Ovary (tissue), 9 donors: ENCODE measurements around the gene BCORL1. TPM values are rescaled to one million over a fixed set of nuclear protein-coding genes. Genes with fewer than 3 reads are reported as not detected.

ENCODE experiments used
- DNase-seq, 5 donors: peaks; one replicate each; pipeline ENCODE4 v3.0.0-alpha.2; 2019 to 2020
- H3K27ac ChIP-seq, 2 donors: fragments of 200-600 bp; one replicate each; pipeline versions ENCODE4 v1.5.1 to v1.8.0; 2019 to 2022
- H3K27me3 ChIP-seq: fragments of 200-600 bp; one replicate; pipeline ENCODE4 v1.8.0; 2022
- H3K36me3 ChIP-seq: fragments of 200-600 bp; sonication (generic); one replicate; pipeline ENCODE4 v1.5.1; 2019
- H3K4me1 ChIP-seq: one replicate; pipeline ENCODE4 v1.8.1; 2013; ENCODE audit warnings: mild to moderate bottlenecking, moderate library complexity; ENCODE audit not compliant: insufficient read depth
- H3K4me3 ChIP-seq: fragments of 200-600 bp; sonication (generic); one replicate; pipeline ENCODE4 v1.5.1; 2017
- H3K9me3 ChIP-seq, 2 donors: fragments of 200-600 bp in 1 of 2; sonication (generic) in 1 of 2; one replicate each; pipeline versions ENCODE4 v1.5.1 to v1.8.1; 2013 to 2019; ENCODE audit warnings: mild to moderate bottlenecking in 1 of 2, moderate library complexity in 1 of 2
- CTCF ChIP-seq, 3 donors: fragments of 450-650 bp in 2 of 3; fragments of 200-600 bp in 1 of 3; IDR thresholded peaks; one replicate each; pipeline versions ENCODE4 v1.5.1 to v1.8.0; 2016 to 2022; ENCODE audit warnings: antibody characterized with exemption in 3 of 3, mild to moderate bottlenecking in 1 of 3
- EP300 ChIP-seq: sonication (generic); formaldehyde crosslinking; IDR thresholded peaks from one replicate; pipeline ENCODE4 v1.6.1; 2017; ENCODE audit warnings: antibody characterized with exemption
- POLR2A ChIP-seq: fragments of 450-650 bp; IDR thresholded peaks from one replicate; pipeline ENCODE4 v1.6.1; 2017; ENCODE audit warnings: antibody characterized with exemption, mild to moderate bottlenecking, moderate library complexity
- WGBS, 3 donors: extraction: QIAGEN DNeasy Blood & Tissue Kit in 1 of 3; methylation state at CpG; one replicate each; pipeline versions ENCODE4 v1.1.5 to v1.1.7; 2013 to 2017; 5-methylcytosine and 5-hydroxymethylcytosine counted together
- intact Hi-C, 4 donors: fragments of 100-400 bp; cut with DNase I; formaldehyde crosslinking; loops; one replicate each; pipeline versions ENCODE4 v1.11.0 to v1.15.1; 2022 to 2023
- polyA plus RNA-seq, 2 donors: library from polyadenylated mRNA; stranded (reverse); fragments of 200-250 nt in 1 of 2; fragments of 350-450 nt in 1 of 2; fragmentation: Illumina TruSeq in 1 of 2; extraction: RNeasy Lipid Tissue Mini Kit (QIAGEN cat#74804) in 1 of 2; gene quantifications; one replicate each; pipeline ENCODE4 v1.2.3, GENCODE V29; 2013 to 2014
- total RNA-seq, 7 donors: library from RNA; depleted of rRNA in 2 of 7; stranded (reverse); fragments of >200 nt in 2 of 7; fragmentation: NEBNext Ultra II Directional in 3 of 7; extraction: Animal tissue kit (Norgen Biotek cat#: 25700) in 3 of 7; gene quantifications; one replicate each; pipeline versions ENCODE4 v1.1.0 to v1.2.4, GENCODE V29; 2016 to 2023
- donor health status: DM: no; HTN: no; CAD: no; lungs with moderate emphysema.
- donor health status: DM: no; HTN: no; CAD: no.
- donor health status: Bipolar disorder and iron deficiency.
- donor health status: DM: yes; HTN: yes; CAD: no.
- donor health status: DM: no; HTN: no; CAD: no.
- donor health status: DM: yes; HTN: yes; CAD: no.

Gene BCORL1
- total and polyA plus RNA-seq, 9 donors, result 3.3 to 45.1 (median 19.3) TPM

DNA sequence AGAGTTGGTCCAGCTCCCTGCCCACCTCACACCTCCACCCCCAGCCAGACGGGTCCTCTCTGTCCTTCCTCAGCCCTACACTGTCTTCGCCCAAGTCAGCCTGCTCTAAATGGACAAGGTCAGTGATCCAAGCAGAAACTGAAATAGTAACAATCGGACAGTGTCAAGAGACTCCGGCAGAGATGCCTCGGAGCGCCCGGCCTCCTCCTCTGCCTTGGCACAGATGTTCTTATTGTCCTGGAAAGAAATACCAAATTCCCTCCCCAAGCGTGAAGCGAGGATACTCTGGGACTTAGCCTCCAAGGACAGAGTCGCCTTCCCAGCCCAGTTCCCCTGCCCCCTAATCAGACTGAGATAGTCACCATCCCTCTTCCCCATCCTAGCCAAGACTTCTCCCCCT lies 48.0 kb upstream of the BCORL1 start:
- intact Hi-C loops, result loop anchor here in 1 of 4 donors (10.0 kb wide), 1 partner anchor 80 kb away; no protein-coding TSS in a partner anchor
- TF ChIP-seq POLR2A (no peak), EP300 (no peak), CTCF (IDR thresholded peaks at IDR 0.05) (no peak)

DNA sequence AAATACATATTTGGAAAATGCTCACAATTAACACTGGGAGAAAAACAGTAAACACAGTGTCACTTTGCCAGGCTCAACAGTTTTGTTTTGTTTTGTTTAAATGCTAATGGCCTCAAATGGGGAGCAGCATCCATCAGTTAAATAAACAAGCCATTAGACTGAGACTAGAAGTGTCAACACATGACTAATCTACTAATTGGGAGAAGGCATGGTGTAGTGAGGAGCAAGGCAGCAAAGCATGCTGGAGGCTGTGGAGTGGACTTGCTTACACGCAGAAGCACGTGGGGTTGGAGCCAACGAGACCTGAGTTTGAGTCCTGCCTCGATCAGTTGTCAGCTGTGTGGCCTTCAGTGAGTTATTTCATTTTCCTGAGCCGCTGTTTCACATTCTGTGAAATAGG lies 47.5 kb upstream of the BCORL1 start:
- no peaks in the 10 kb centered on the region for H3K4me1 ChIP-seq
- H3K4me3 ChIP-seq, result no peak overlapping the region
- no peak for DNase-seq
- H3K36me3 ChIP-seq, result no peaks in the 10 kb centered on the region
- intact Hi-C loops, result loop anchor here in 1 of 4 donors (10.0 kb wide), 1 partner anchor 80 kb away; no protein-coding TSS in a partner anchor
- no peaks in the 10 kb centered on the region for H3K9me3 ChIP-seq
- H3K27ac ChIP-seq, result no peak overlapping the region
- TF ChIP-seq POLR2A, result no peak
- no peak for TF ChIP-seq CTCF (IDR thresholded peaks at IDR 0.05)
- TF ChIP-seq EP300, result no peak
- no peaks in the 10 kb centered on the region for H3K27me3 ChIP-seq
- WGBS, 3 donors, result 68 to 70% (median 68%) methylated on average over 5 of the region's 5 CpGs

More for the DNA sequence above, 48.0 kb upstream of the BCORL1 start:
- DNase-seq, result no peak
- Histone ChIP-seq H3K9me3 (no peaks in the 10 kb centered on the region), H3K27me3 (no peaks in the 10 kb centered on the region), H3K4me3 (no peak overlapping the region), H3K4me1 (no peaks in the 10 kb centered on the region), H3K36me3 (no peaks in the 10 kb centered on the region), H3K27ac (no peak overlapping the region)
- WGBS, 3 donors, result 39 to 56% (median 49%) methylated on average over 10 of the region's 10 CpGs

GRCh38 chrX:129938081-129938480 lies 44.4 kb upstream of the BCORL1 start:
- no peak overlapping the region for H3K4me3 ChIP-seq
- no peaks in the 10 kb centered on the region for H3K36me3 ChIP-seq
- H3K27ac ChIP-seq, result no peak overlapping the region
- no peaks in the 10 kb centered on the region for H3K27me3 ChIP-seq
- WGBS, 3 donors, result 42 to 52% (median 43%) methylated on average over 4 of the region's 4 CpGs
- intact Hi-C loops, result loop anchor here in 1 of 4 donors (10.0 kb wide), 1 partner anchor 77 kb away; no protein-coding TSS in a partner anchor
- H3K9me3 ChIP-seq, result no peaks in the 10 kb centered on the region
- no peak for DNase-seq
- no peaks in the 10 kb centered on the region for H3K4me1 ChIP-seq
- TF ChIP-seq CTCF (IDR thresholded peaks at IDR 0.05) (no peak), POLR2A (no peak)

- H3K4me1 ChIP-seq, result no peaks in the 10 kb centered on the region
- no peaks in the 10 kb centered on the region for H3K9me3 ChIP-seq
- DNase-seq, result no peak
- TF ChIP-seq POLR2A, result no peak
- intact Hi-C loops, result loop anchor here in 1 of 4 donors (10.0 kb wide), 1 partner anchor 75 kb away; no protein-coding TSS in a partner anchor
- no peaks in the 10 kb centered on the region for H3K27me3 ChIP-seq
- 39 to 43% (median 41%) methylated on average over 8 of the region's 8 CpGs for WGBS, 3 donors
- no peak overlapping the region for H3K27ac ChIP-seq
- H3K4me3 ChIP-seq, result no peak overlapping the region
- H3K36me3 ChIP-seq, result no peaks in the 10 kb centered on the region
These were observed 42.4 kb upstream of the BCORL1 start for GRCh38 chrX:129939986-129940385.

- intact Hi-C loops, result no loop called here
- no peaks in the 10 kb centered on the region for H3K4me1 ChIP-seq
- H3K27ac ChIP-seq, result no peak overlapping the region
- no peak for DNase-seq
- no peak overlapping the region for H3K4me3 ChIP-seq
- 69 to 80% (median 69%) methylated on average over 2 of the region's 2 CpGs for WGBS, 3 donors
- TF ChIP-seq CTCF (IDR thresholded peaks at IDR 0.05) (no peak), POLR2A (no peak), EP300 (no peak)
- no peaks in the 10 kb centered on the region for H3K27me3 ChIP-seq
- no peaks in the 10 kb centered on the region for H3K9me3 ChIP-seq
- no peaks in the 10 kb centered on the region for H3K36me3 ChIP-seq
These were observed 41.7 kb upstream of the BCORL1 start for GRCh38 chrX:129940721-129941120.
